ENCODE data around the gene RNF2. TPM values are rescaled to one million over a fixed set of nuclear protein-coding genes. Genes with fewer than 3 reads are reported as not detected.
"Not testable (repeated sequence)": the region's sequence is repeated elsewhere in the genome, so short reads cannot be mapped to it uniquely, and the experiment has no call there.

Gene RNF2
- total RNA-seq, 1 donor from 2014 or later: 38.1 TPM

GRCh38 chr1:185050823-185051451, 5.6 kb downstream of the RNF2 start:
- DNase-seq: peak; percentile 77

- no peak for DNase-seq
Measured at GRCh38 chr1:185053204-185053603, 7.8 kb downstream of the RNF2 start.

- DNase-seq: no peak
Measured at GRCh38 chr1:185054365-185055060, 9.2 kb downstream of the RNF2 start.

- DNase-seq: no peak
Measured at GRCh38 chr1:185058110-185058509, 12.8 kb downstream of the RNF2 start.

- no peak for DNase-seq
Measured at GRCh38 chr1:185058876-185059275, 13.5 kb downstream of the RNF2 start.

- no peak for DNase-seq
Measured at GRCh38 chr1:185059950-185060571, 14.7 kb downstream of the RNF2 start.

GRCh38 chr1:185062710-185063370, 17.5 kb downstream of the RNF2 start:
- DNase-seq: no peak

GRCh38 chr1:185063719-185064118, 18.4 kb downstream of the RNF2 start:
- DNase-seq: no peak

GRCh38 chr1:185065006-185065405, 19.6 kb downstream of the RNF2 start:
- DNase-seq: not testable (repeated sequence)

GRCh38 chr1:185066181-185066580, 20.8 kb downstream of the RNF2 start:
- no peak for DNase-seq

GRCh38 chr1:185068341-185068740, 23.0 kb downstream of the RNF2 start:
- DNase-seq: no peak

GRCh38 chr1:185069202-185069772, 23.9 kb downstream of the RNF2 start:
- DNase-seq: no peak

- DNase-seq: no peak
Measured at GRCh38 chr1:185070051-185070450, 24.7 kb downstream of the RNF2 start.

GRCh38 chr1:185073725-185074124, 28.4 kb downstream of the RNF2 start:
- DNase-seq: no peak

- DNase-seq: no peak
Measured at GRCh38 chr1:185074307-185074706, 28.9 kb downstream of the RNF2 start.

GRCh38 chr1:185075476-185075875, 30.1 kb downstream of the RNF2 start:
- no peak for DNase-seq

GRCh38 chr1:185077374-185077773, 32.0 kb downstream of the RNF2 start:
- no peak for DNase-seq

GRCh38 chr1:185080422-185080821, 35.1 kb downstream of the RNF2 start:
- no peak for DNase-seq

GRCh38 chr1:185083818-185084217, 38.5 kb downstream of the RNF2 start:
- DNase-seq: no peak

GRCh38 chr1:185087101-185087500, 41.7 kb downstream of the RNF2 start:
- DNase-seq: no peak

- no peak for DNase-seq
Measured at GRCh38 chr1:185087746-185088145, 42.4 kb downstream of the RNF2 start.

- DNase-seq: no peak
Measured at GRCh38 chr1:185091480-185091879, 46.1 kb downstream of the RNF2 start.

GRCh38 chr1:185094761-185095160, 49.4 kb downstream of the RNF2 start:
- DNase-seq: no peak

Data from tongue (tissue), 2 donors.